Measurements from ENCODE around the gene KIF5B. TPM values are rescaled to one million over a fixed set of nuclear protein-coding genes. Genes with fewer than 3 reads are reported as not detected.

Gene KIF5B
- total RNA-seq = 139 and 216 TPM in 2 replicates

DNA sequence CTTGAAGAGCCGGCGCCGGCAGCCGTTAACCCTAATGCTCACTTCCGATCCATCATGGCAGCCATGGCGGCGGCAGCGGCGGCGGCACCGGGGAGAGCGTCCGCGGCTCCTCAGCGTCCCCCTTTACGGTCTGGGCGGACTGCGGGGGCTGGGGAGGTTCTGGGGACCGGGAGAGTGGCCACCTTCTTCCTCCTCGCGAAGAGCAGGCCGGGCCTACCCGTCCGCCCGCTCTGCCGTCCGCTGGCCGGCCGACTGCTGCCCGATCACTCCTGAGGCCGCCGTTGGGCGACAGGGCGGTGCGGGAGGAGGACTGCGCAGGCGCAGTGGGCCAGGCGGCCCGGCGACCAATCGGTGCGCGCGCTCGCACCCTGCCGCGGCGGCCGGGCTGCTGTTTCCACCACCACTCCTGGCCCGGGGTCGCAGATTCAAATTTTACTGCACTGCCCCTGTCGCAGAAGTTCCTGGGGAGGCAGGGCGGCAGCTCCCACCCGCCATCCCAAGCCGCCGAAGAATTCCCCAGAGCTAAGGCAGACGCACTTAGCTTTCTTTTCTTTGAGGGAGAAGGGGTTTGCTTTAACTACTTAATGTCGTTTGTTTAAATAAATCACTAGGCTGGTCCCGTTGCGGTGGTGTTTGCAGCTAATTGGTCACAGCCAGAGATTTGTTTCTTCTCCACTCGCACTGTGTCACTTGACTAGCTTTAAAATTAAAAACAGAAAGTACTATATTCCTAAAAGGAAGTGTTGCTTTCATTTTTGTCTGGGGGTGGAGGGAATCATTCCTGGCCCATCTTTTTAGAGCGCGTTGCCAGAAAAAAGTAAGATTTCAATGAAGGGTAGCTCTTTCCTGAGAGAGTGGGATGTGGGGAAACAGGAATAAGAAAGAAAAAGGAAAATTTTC, at the start of gene KIF5B:
KIF5B (minus strand) TSS at position 290 of the 900 bp plus-strand sequence. CDS start 452 bp downstream, outside the sequence.

Small RNA genes within 50 kb of the gene (small RNA-seq; reads per million reads assigned to genes)
- not detected for gene RF00019 (ENCODE audit: low replicate concordance)
- gene RN7SL825P (ENCODE audit: low replicate concordance) = not detected

Other genes with a start within 250 kb of the KIF5B start
- gene ARHGAP12, start 127.6 kb downstream of the KIF5B start, total RNA-seq = 35.2 and 42.7 TPM in 2 replicates